HEK293 (cell line): ENCODE measurements around the gene SERPINA12.

Experiments
- AEBP2 ChIP-seq: fragments of 450-650 bp; formaldehyde crosslinking; IDR thresholded peaks from 2 replicates; pipeline ENCODE4 v1.5.1; 2016; ENCODE audit warnings: missing biosample characterization, missing genetic modification characterization, borderline replicate concordance
- BCL6B ChIP-seq: fragments of 450-650 bp; formaldehyde crosslinking; IDR thresholded peaks from 2 replicates; pipeline ENCODE4 v1.5.1; 2017; ENCODE audit warnings: missing biosample characterization, missing genetic modification characterization
- CTCF ChIP-seq: fragments of 450-650 bp; formaldehyde crosslinking; IDR thresholded peaks from 2 replicates; pipeline ENCODE4 v1.5.1; 2016; ENCODE audit warnings: missing biosample characterization, missing genetic modification characterization
- PATZ1 ChIP-seq: fragments of 450-650 bp; formaldehyde crosslinking; IDR thresholded peaks from 2 replicates; pipeline ENCODE4 v1.5.1; 2016; ENCODE audit warnings: missing biosample characterization, missing genetic modification characterization
- SCRT1 ChIP-seq: fragments of 450-650 bp; formaldehyde crosslinking; IDR thresholded peaks from 2 replicates; pipeline ENCODE4 v1.5.1; 2016; ENCODE audit warnings: missing biosample characterization, missing genetic modification characterization, borderline replicate concordance
- TCF7L2 ChIP-seq: IDR thresholded peaks from 2 replicates; pipeline ENCODE4 v1.6.1; 2011; ENCODE audit warnings: low read depth, mild to moderate bottlenecking, inconsistent platforms, low read length, moderate library complexity, borderline replicate concordance
- TSHZ1 ChIP-seq: fragments of 450-650 bp; formaldehyde crosslinking; IDR thresholded peaks from 2 replicates; pipeline ENCODE4 v1.5.1; 2016; ENCODE audit warnings: missing biosample characterization, missing genetic modification characterization, borderline replicate concordance
- YY1 ChIP-seq: fragments of 450-650 bp; formaldehyde crosslinking; IDR thresholded peaks from 2 replicates; pipeline ENCODE4 v1.5.1; 2018; ENCODE audit warnings: missing biosample characterization, missing genetic modification characterization
- ZNF24 ChIP-seq: fragments of 450-650 bp; formaldehyde crosslinking; IDR thresholded peaks from 2 replicates; pipeline ENCODE4 v1.5.1; 2016; ENCODE audit warnings: missing biosample characterization, missing genetic modification characterization
- ZNF704 ChIP-seq: fragments of 450-650 bp; formaldehyde crosslinking; IDR thresholded peaks from 2 replicates; pipeline ENCODE4 v1.5.1; 2016; ENCODE audit warnings: missing biosample characterization, missing genetic modification characterization
- ZNF776 ChIP-seq: fragments of 450-650 bp; formaldehyde crosslinking; IDR thresholded peaks from 2 replicates; pipeline ENCODE4 v1.5.0; 2017; ENCODE audit warnings: missing biosample characterization, missing genetic modification characterization, borderline replicate concordance
- ZNF792 ChIP-seq: fragments of 450-650 bp; formaldehyde crosslinking; IDR thresholded peaks from 2 replicates; pipeline ENCODE4 v1.5.1; 2016; ENCODE audit warnings: missing biosample characterization, missing genetic modification characterization

- TF ChIP-seq BCL6B (no peak), PATZ1 (tag by site-specific recombination) (no peak), AEBP2 (tag by site-specific recombination) (no peak), YY1 (no peak), CTCF (tag by site-specific recombination) (no peak), ZNF24 (tag by site-specific recombination) (no peak), TSHZ1 (tag by site-specific recombination) (no peak), SCRT1 (no peak), ZNF776 (no peak), ZNF704 (tag by site-specific recombination) (no peak), TCF7L2 (no peak), ZNF792 (tag by site-specific recombination) (no peak)
Observed at GRCh38 chr14:94451091-94451771, 58.0 kb downstream of the SERPINA12 start.
